ENCODE data around the gene TMEM74B.

DNA sequence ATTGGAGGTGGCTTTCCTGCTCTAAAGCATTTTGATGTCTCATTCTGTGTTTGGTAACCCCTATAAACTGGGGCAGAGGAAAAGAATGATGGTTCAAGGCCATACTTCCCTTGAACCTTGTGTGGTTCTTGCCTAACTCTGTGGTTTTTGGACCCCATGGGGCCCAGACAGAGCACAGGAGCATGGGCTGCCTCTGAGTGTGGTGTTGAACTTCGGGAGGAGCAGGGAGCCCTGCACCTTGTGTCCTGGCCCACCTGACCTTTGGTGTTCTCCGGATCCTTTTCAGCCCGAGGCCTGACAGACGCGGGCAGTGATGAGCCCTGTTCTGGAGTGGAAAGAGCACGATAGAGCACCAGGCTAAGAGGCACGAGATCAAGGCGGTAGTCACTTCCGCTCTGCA lies 18.8 kb downstream of the TMEM74B start:
- TF ChIP-seq, protein P1, sequence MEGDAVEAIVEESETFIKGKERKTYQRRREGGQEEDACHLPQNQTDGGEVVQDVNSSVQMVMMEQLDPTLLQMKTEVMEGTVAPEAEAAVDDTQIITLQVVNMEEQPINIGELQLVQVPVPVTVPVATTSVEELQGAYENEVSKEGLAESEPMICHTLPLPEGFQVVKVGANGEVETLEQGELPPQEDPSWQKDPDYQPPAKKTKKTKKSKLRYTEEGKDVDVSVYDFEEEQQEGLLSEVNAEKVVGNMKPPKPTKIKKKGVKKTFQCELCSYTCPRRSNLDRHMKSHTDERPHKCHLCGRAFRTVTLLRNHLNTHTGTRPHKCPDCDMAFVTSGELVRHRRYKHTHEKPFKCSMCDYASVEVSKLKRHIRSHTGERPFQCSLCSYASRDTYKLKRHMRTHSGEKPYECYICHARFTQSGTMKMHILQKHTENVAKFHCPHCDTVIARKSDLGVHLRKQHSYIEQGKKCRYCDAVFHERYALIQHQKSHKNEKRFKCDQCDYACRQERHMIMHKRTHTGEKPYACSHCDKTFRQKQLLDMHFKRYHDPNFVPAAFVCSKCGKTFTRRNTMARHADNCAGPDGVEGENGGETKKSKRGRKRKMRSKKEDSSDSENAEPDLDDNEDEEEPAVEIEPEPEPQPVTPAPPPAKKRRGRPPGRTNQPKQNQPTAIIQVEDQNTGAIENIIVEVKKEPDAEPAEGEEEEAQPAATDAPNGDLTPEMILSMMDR (IDR thresholded peaks at IDR 0.05): no peak
- TF ChIP-seq ZFX (IDR thresholded peaks at IDR 0.05; ENCODE audit: borderline replicate concordance): no peak
